Panc1 (cell line): Measurements from ENCODE around the gene LITAF. TPM values are rescaled to one million over a fixed set of nuclear protein-coding genes. Genes with fewer than 3 reads are reported as not detected.

Source experiments
- ATAC-seq: fragments of 200-7000 bp; cut with Tn5 transposase; 2 replicates; pipeline ENCODE4 v1.9.1; 2020; ENCODE audit warnings: mild to moderate bottlenecking, moderate library complexity
- BruUV-seq: library from RNA; stranded (reverse); fragments of 400-500 nt; replicated peaks from 2 replicates; lab custom pipeline; 2021; lab: Mats Ljungman, UMichigan
- CTCF ChIA-PET: fragments of 300-600 bp; sonication (Branson Sonifier 250); formaldehyde crosslinking; loops from one replicate; lab custom pipeline; 2022; ENCODE audit warnings: antibody characterized with exemption; lab: Charles Lee
- POLR2A ChIA-PET: fragments of 300-600 bp; sonication (Branson Sonifier 250); formaldehyde crosslinking; loops from one replicate; lab custom pipeline; 2022; ENCODE audit warnings: antibody characterized with exemption; lab: Charles Lee
- DNase-seq: peaks from one replicate; pipeline ENCODE4 v3.0.0-alpha.2; 2010; ENCODE audit warnings: low read depth, low spot score
- H3K27ac ChIP-seq: 2 replicates; pipeline ENCODE4 v1.5.1; 2011; ENCODE audit warnings: mild to moderate bottlenecking, low read length, inconsistent platforms
- H3K27me3 ChIP-seq: fragments of 200-500 bp; sonication (Bioruptor generic); 2 replicates; pipeline ENCODE4 v1.6.0; 2014; ENCODE audit warnings: low read length, inconsistent platforms; ENCODE audit not compliant: control insufficient read depth, insufficient read depth
- H3K36me3 ChIP-seq: fragments of 200-500 bp; sonication (Bioruptor generic); 2 replicates; pipeline ENCODE4 v1.5.1; 2014; ENCODE audit warnings: inconsistent platforms, mild to moderate bottlenecking, low read length, moderate library complexity; ENCODE audit not compliant: control insufficient read depth, insufficient read depth
- H3K4me1 ChIP-seq: 2 replicates; pipeline ENCODE4 v1.5.1; 2011; ENCODE audit warnings: inconsistent platforms, mild to moderate bottlenecking, low read length, moderate library complexity; ENCODE audit not compliant: control insufficient read depth, insufficient read depth
- H3K4me3 ChIP-seq, 2 experiments: 2 replicates each; pipeline ENCODE4 v1.5.1; 2011 to 2012; ENCODE audit warnings: low read depth in 2 of 2, low read length in 2 of 2, mild to moderate bottlenecking in 2 of 2, inconsistent platforms in 1 of 2, moderate library complexity in 1 of 2
- H3K9me3 ChIP-seq: fragments of 200-500 bp; sonication (Bioruptor generic); 2 replicates; pipeline ENCODE4 v1.5.1; 2014; ENCODE audit warnings: low read depth, mild to moderate bottlenecking, inconsistent platforms, low read length, moderate library complexity; ENCODE audit not compliant: control insufficient read depth, insufficient read depth
- POLR2AphosphoS5 ChIP-seq: IDR thresholded peaks from 2 replicates; pipeline ENCODE4 v1.6.1; 2012; ENCODE audit warnings: mild to moderate bottlenecking, low read depth, low read length, moderate library complexity
- SIN3A ChIP-seq: IDR thresholded peaks from 2 replicates; pipeline ENCODE4 v1.6.1; 2012; ENCODE audit warnings: low read depth, mild to moderate bottlenecking, low read length, moderate library complexity, borderline replicate concordance; ENCODE audit not compliant: insufficient read depth
- TCF7L2 ChIP-seq: IDR thresholded peaks from 2 replicates; pipeline ENCODE4 v1.6.1; 2011; ENCODE audit warnings: mild to moderate bottlenecking, low read depth, low read length, inconsistent platforms
- in situ Hi-C: cut with HindIII; loops from 2 replicates; pipeline ENCODE4 v1.10.0; 2016; ENCODE audit warnings: low sequenced_read_pairs, low pct_unique_long_range_greater_than_20kb
- intact Hi-C: fragments of 100-400 bp; cut with micrococcal nuclease; formaldehyde crosslinking; loops from one replicate; pipeline ENCODE4 v1.10.0; 2022; ENCODE audit not compliant: unreplicated experiment
- total RNA-seq: library from RNA; stranded (reverse); gene quantifications from one replicate; pipeline ENCODE4 v1.2.1, GENCODE V29; 2021; ENCODE audit not compliant: unreplicated experiment
- TF ChIP-seq, protein P1 (sequence below): fragments of 450-650 bp; IDR thresholded peaks from 2 replicates; pipeline ENCODE4 v1.5.1; 2017; ENCODE audit warnings: mild to moderate bottlenecking
- TF ChIP-seq, protein P2 (sequence below), 2 experiments: IDR thresholded peaks; 2 replicates each; pipeline ENCODE4 v1.6.1; 2011 to 2012; ENCODE audit warnings: low read depth in 2 of 2, control low read depth in 1 of 2, low read length in 1 of 2, mild to moderate bottlenecking in 1 of 2, moderate library complexity in 1 of 2; ENCODE audit not compliant: insufficient read depth in 1 of 2

The LITAF gene
- total RNA-seq, 1 experiment from 2014 or later = 85.2 TPM

DNA sequence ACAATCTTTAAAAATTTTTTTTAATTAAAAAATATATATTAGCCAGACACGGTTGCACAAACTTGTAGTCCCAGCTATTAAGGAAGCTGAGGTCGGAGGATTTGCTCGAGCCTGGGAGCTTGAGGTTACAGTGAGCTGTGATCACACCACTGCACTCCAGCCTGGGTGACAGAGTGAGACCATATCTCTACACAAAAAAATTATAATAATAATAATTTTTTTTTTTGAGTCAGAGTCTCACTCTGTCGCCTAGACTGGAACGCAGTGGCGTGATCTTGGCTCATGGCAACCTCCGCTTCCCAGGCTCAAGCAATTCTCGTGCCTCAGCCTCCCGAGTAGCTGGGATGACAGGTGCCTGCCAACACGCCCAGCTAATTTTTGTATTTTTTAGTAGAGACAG, 23.8 kb downstream of the LITAF start:
- TF ChIP-seq TCF7L2 (no peak), SIN3A (no peak), POLR2AphosphoS5 (no peak)
- TF ChIP-seq, protein P1, sequence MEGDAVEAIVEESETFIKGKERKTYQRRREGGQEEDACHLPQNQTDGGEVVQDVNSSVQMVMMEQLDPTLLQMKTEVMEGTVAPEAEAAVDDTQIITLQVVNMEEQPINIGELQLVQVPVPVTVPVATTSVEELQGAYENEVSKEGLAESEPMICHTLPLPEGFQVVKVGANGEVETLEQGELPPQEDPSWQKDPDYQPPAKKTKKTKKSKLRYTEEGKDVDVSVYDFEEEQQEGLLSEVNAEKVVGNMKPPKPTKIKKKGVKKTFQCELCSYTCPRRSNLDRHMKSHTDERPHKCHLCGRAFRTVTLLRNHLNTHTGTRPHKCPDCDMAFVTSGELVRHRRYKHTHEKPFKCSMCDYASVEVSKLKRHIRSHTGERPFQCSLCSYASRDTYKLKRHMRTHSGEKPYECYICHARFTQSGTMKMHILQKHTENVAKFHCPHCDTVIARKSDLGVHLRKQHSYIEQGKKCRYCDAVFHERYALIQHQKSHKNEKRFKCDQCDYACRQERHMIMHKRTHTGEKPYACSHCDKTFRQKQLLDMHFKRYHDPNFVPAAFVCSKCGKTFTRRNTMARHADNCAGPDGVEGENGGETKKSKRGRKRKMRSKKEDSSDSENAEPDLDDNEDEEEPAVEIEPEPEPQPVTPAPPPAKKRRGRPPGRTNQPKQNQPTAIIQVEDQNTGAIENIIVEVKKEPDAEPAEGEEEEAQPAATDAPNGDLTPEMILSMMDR = no peak
- TF ChIP-seq, protein P2, sequence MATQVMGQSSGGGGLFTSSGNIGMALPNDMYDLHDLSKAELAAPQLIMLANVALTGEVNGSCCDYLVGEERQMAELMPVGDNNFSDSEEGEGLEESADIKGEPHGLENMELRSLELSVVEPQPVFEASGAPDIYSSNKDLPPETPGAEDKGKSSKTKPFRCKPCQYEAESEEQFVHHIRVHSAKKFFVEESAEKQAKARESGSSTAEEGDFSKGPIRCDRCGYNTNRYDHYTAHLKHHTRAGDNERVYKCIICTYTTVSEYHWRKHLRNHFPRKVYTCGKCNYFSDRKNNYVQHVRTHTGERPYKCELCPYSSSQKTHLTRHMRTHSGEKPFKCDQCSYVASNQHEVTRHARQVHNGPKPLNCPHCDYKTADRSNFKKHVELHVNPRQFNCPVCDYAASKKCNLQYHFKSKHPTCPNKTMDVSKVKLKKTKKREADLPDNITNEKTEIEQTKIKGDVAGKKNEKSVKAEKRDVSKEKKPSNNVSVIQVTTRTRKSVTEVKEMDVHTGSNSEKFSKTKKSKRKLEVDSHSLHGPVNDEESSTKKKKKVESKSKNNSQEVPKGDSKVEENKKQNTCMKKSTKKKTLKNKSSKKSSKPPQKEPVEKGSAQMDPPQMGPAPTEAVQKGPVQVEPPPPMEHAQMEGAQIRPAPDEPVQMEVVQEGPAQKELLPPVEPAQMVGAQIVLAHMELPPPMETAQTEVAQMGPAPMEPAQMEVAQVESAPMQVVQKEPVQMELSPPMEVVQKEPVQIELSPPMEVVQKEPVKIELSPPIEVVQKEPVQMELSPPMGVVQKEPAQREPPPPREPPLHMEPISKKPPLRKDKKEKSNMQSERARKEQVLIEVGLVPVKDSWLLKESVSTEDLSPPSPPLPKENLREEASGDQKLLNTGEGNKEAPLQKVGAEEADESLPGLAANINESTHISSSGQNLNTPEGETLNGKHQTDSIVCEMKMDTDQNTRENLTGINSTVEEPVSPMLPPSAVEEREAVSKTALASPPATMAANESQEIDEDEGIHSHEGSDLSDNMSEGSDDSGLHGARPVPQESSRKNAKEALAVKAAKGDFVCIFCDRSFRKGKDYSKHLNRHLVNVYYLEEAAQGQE (IDR thresholded peaks at IDR 0.05; ENCODE audit: insufficient read depth in 1 of 2, low read depth in 2 of 2, low read length in 1 of 2) = no peak
- H3K4me1 ChIP-seq = peaks cover 3% of the 10 kb centered on the region
- no peaks in the 10 kb centered on the region for H3K9me3 ChIP-seq
- H3K4me3 ChIP-seq = no peak overlapping the region
- BruUV-seq = no TSS peak
- no peaks in the 10 kb centered on the region for H3K27me3 ChIP-seq
- DNase-seq (no peak), ATAC-seq (no peak)
- in situ Hi-C loops = no loop called here
- H3K27ac ChIP-seq = no peak overlapping the region
- POLR2A ChIA-PET = no interaction called here
- intact Hi-C loops = no loop called here
- H3K36me3 ChIP-seq = no peaks in the 10 kb centered on the region
- CTCF ChIA-PET = no interaction called here

DNA sequence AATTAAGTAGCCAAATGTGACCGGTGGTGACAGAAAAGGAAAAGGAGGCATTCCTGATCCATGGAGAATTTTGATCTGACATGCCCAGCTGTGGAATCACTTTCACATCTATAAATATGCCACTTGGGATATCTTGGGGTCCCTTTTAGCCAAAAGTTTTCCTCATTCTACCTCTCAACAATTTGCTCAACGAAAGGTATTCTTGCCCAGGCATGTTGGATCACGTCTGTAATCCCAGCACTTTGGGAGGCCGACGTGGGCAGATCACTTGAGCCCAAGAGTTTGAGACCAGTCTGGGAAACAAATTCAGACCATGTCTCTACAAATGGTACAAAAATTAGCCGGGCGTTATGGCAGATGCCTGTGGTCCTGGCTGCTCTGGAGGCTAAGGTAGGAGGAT, 24.3 kb downstream of the LITAF start:
- intact Hi-C loops (no loop called here), in situ Hi-C loops (no loop called here)
- BruUV-seq = no TSS peak
- ChIA-PET CTCF (no interaction called here), POLR2A (no interaction called here)
- ATAC-seq = no peak
- Histone ChIP-seq H3K27ac (no peak overlapping the region), H3K4me1 (peaks cover 3% of the 10 kb centered on the region), H3K9me3 (no peaks in the 10 kb centered on the region), H3K36me3 (no peaks in the 10 kb centered on the region), H3K4me3 (no peak overlapping the region), H3K27me3 (no peaks in the 10 kb centered on the region)
- no peak for DNase-seq
- TF ChIP-seq, protein P1 = no peak
- no peak for TF ChIP-seq TCF7L2
- TF ChIP-seq SIN3A = no peak
- TF ChIP-seq, protein P2 (IDR thresholded peaks at IDR 0.05; ENCODE audit: insufficient read depth in 1 of 2, low read depth in 2 of 2, low read length in 1 of 2) = no peak
- no peak for TF ChIP-seq POLR2AphosphoS5
